GM19351 (cell line): ENCODE results near the gene DPF1.
"Not testable (repeated sequence)": the region's sequence is repeated elsewhere in the genome, so short reads cannot be mapped to it uniquely, and the experiment has no call there.

Source experiments
- ATAC-seq: cut with Tn5 transposase; IDR thresholded peaks from one replicate; pipeline ENCODE4 v1.9.1; 2021; ENCODE audit warnings: mild to moderate bottlenecking, moderate library complexity; ENCODE audit not compliant: unreplicated experiment

The DPF1 gene

DNA sequence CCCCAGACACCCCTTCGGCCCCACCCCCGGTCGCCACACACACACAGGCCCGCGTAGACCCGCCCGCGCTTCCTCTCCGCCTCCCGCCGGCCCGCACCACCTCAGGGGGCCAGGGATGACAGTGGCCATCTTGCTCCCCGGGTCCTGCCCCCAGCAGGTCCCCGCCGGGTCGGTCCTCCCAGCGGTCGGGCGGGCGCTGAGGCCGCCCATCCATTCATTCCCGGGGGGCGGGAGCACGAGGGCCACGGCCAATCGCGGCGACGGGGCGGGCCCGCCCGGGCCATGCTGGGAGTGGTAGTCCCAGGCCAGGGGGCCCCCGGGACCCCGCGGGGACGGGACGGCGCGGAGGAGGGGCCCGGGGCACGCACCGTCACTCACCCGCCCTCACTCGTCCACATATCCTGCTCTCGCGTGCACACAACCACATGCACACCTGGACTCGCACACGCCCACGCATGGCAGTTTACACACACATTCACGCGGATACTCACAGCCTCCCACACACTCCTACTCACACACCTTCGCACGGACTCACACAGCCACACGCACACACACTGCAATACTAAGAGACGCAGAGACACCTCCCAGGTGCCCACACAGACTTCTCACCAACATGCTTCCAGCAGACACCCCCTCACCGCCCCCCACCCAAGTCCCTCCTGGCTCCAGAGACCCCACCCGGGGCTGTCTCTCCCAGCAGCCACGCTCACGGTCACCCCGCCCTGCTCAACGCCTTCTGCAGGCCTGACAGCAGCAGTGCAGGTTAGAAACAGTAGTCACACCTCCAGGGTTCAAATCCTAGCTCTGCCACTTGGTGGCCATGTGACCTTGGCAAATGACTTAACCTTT, at the start of gene DPF1:
Gene DPF1, minus strand, starts transcription at position 209 of the 849 bp plus-strand sequence. Its CDS starts 80 bp downstream, at position 129.
- ATAC-seq = peak; percentile 80

GRCh38 chr19:38273499-38273898, 49.5 kb upstream of the DPF1 start:
- no peak for ATAC-seq

DNA sequence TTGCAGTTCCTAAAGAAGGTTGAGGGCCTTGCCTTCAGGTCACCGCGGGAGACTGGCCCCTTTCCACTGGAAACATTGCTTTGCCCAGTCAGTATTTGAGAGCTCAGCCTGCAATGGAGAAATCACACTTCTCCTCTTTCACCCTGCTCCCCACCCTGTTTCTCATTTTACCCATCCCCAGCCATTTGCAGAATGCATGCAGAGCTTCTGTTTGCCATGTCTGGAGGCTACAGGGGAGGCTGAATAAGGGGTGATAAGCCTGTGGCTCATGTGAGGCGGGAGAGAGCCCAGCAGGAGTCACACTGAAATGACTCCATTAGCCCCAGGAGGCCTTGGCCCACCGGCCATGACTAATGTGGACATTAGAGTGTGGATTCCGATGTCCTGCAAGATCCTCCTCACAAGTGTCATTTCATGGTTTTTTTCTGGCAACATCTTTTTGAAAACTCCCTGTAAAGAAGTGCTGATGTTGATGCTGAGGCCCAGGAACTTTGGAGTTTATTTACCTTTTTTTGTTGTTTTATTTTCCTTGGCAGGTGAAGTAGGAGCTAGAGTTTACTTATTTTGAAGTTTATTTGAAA, 46.7 kb upstream of the DPF1 start:
- ATAC-seq = no peak

DNA sequence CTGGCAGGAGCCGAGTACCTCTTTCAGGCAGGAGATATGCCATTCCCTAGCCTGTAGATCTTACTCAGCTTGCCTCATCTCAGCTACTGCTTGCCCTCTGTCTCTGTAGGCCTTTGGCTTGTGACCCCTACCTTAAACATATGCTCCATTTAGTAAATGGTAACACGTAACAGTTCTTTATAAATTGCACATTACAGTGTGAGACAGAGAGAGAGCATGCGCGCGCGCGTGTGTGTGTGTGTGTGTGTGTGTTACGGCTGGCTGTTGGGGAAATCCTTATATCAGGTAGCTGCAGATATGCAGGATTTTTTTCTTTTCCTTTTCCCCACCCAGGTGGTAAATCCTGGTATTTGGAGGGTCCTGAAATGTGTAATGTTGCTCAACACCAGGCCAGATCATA, 44.5 kb upstream of the DPF1 start:
- ATAC-seq = no peak

GRCh38 chr19:38267761-38268483, 43.9 kb upstream of the DPF1 start:
- no peak for ATAC-seq

- ATAC-seq = no peak
Observed at GRCh38 chr19:38266981-38267597, 43.1 kb upstream of the DPF1 start.

DNA sequence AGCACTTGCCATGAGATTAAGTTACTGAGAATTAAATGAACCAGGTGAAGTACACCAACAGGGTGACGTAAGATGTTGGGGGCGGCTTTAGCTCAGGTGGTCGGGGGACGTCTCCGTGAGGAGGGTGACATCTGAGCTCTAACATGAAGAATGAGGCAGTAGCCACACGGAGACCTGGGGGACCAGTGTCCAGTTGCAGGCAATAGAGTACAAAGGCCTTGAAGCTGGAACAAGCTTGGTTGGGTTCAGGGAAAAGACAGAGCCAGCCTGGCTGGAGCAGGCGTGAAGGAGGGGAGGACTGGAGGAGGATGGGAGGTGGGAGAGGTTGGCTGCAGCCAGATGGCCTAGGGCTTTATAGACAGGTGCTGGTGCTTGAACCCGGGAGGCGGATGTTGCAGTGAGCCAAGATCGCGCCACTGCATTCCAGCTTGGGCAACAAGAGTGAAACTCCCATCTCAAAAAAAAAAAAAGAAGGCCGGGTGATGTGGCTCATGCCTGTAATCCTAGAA, 42.0 kb upstream of the DPF1 start:
- no peak for ATAC-seq

DNA sequence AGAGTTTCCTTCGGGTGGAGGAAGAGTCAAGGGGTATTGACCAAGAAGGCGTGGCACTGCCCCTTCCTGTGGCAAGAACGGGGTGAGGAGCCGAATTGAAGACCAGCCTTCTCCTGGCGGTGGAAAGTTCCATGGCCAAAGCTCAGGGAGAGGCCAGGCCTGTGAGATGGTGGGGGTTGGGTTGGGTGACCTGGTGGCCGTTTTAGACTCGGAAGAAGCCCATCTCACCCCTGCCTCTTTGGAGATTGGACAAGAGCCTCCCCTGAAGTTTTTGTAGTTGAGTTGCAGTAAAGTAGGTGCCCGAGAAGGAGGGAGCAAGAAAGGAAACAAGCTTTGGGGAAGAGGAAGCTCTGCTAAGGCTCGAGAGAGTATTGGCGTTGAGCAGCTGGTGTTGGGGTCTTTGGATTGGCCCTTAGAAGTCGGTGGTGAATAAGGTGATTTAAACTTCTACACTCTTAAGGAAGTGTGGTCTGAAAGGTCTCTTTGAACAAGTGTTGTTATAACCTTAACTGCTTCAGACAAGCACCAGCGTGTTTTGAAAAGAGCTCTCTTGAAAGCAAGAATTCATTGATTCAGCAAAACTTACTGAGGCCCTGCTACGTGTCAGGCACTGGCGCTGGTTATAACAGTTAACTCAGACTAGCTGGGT, 41.3 kb upstream of the DPF1 start:
- no peak for ATAC-seq

- no peak for ATAC-seq
Observed at GRCh38 chr19:38264486-38265212, 40.6 kb upstream of the DPF1 start, which contains the start of gene SPINT2. TSS of gene SPINT2 (plus strand) at chr19:38264573. CDS start at chr19:38264893, 320 bp downstream.

DNA sequence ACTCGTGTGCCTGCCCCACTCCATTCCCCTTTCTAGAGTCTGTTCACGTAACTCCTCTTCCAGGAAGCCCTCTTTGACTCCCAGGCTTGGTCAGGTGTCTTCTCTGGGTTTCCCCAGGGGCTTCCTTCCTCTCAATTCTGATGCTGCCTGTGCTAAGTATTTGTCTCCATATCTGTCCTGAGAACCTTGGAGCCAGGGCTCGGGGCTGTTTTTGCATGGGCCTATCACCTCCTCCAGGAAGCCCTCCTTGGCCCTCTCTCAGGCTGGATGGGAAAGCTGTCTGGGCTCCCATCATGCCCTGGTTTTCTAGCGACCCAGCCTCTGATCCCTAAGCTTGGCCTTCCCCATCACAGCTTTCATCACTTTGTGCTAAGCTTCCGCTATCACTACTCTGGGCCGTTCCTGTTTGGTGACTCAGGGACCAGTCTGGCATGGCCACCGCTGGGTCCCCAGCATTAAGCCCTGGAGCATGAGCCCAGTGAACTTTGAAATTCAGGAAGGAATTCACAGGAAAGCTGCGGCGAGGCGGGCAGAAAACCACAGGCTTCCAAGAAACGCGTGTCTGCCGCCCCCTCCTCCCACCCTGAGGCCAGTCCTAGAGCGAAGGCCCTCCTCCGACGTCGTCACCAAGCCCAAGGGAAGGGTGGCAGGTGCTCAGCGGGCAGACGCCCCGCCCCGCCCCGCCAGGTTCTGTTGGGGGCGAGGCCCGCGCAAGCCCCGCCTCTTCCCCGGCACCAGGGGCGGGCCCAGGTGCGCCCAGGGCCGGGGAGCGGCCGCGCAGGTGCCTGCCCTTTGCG, 39.9 kb upstream of the DPF1 start:
- ATAC-seq = no peak

GRCh38 chr19:38262585-38263268, 38.7 kb upstream of the DPF1 start:
- ATAC-seq = no peak

- ATAC-seq = not testable (repeated sequence)
Observed at GRCh38 chr19:38261942-38262341, 37.9 kb upstream of the DPF1 start.

DNA sequence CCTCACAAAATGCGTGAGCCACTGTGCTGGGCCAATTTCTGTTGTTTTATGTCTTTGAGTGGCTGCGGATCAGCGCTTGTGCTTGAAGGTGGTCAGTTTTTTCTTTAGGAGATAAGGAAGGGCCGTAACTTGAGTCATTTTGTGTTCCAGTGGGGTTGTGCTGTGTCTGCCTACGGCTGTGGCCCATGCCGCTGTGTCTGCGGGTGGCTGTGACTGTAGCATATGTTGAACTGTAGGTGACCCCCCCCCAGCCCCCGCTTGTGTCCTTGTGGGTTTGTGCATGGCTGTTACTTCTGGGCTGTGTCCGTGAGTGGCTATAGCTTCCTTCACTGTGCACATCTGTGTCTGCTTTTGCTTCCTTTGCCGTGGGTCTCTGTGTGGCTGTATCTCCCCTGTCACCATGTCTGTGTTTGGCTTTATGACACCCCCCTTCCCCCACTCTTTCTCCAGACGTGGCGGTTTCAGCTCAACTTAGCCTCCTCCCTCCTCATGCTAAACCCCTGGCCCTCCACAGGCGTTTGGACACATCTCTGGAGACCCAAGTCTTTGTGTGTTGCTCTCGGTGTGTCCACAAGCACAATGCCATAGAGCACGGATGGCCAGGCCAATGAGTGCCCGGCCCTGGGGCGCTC, 31.5 kb upstream of the DPF1 start:
- no peak for ATAC-seq

- no peak for ATAC-seq
Observed at GRCh38 chr19:38253788-38254187, 29.8 kb upstream of the DPF1 start.

- ATAC-seq = no peak
Observed at GRCh38 chr19:38252941-38253691, 29.1 kb upstream of the DPF1 start.

- ATAC-seq = no peak
Observed at GRCh38 chr19:38252385-38252784, 28.4 kb upstream of the DPF1 start.

- no peak for ATAC-seq
Observed at GRCh38 chr19:38251564-38252051, 27.6 kb upstream of the DPF1 start.
